ENCODE results near the gene ARHGAP9.
"Not testable (repeated sequence)": the region's sequence is repeated elsewhere in the genome, so short reads cannot be mapped to it uniquely, and the experiment has no call there.

Gene ARHGAP9

DNA sequence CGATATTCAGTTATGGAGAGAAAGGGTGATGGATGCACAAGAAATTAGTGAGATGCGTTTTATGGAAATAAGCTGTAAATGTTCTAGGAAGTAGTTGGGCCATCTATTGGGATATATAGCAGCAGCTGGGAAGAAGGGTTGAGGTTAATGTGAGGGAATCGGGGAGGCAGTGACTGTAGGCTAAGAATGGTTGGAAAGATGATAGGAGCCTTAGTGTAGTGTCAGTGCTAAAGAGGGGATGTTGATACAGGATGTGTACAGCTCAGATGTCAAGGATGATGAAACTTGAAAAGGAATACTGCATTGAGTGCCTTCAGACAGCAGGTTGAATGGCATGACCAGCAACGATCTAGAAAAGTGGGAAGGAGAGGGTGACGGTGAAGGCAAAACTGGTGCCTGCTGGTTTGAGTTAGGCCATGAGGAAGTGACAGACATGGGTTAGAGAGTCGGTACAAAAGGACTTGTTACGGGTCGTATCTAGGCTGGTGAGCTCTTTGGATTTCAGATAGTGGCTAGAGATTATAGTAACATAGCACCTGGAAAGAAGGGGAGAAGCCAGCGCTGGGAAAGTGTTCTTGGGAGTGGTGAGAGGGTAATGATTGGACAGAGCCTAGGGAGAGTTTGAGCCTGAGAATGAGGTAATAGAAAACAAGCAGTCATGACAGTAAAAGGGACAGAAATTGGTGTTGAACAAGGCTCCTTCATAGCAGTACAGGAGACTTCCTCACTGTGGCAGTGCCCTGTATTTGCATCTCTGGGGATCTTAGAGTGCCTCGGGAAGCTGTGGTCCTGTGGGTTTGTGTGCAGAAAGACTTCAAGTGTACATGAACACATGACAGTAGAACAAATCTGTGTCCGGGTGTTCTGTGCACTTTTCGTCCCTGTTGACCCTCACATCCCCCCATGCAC, 17.8 kb upstream of the ARHGAP9 start:
- Histone ChIP-seq H3K27ac (no peak overlapping the region), H3K4me3 (ENCODE audit: low read depth, low read length) (no peak overlapping the region), H3K27me3 (ENCODE audit: insufficient read depth, low read depth, severe bottlenecking) (no peaks in the 10 kb centered on the region), H3K36me3 (peaks cover 81% of the 10 kb centered on the region), H3K9me3 (ENCODE audit: severe bottlenecking) (no peaks in the 10 kb centered on the region)
- TF ChIP-seq, protein P1, sequence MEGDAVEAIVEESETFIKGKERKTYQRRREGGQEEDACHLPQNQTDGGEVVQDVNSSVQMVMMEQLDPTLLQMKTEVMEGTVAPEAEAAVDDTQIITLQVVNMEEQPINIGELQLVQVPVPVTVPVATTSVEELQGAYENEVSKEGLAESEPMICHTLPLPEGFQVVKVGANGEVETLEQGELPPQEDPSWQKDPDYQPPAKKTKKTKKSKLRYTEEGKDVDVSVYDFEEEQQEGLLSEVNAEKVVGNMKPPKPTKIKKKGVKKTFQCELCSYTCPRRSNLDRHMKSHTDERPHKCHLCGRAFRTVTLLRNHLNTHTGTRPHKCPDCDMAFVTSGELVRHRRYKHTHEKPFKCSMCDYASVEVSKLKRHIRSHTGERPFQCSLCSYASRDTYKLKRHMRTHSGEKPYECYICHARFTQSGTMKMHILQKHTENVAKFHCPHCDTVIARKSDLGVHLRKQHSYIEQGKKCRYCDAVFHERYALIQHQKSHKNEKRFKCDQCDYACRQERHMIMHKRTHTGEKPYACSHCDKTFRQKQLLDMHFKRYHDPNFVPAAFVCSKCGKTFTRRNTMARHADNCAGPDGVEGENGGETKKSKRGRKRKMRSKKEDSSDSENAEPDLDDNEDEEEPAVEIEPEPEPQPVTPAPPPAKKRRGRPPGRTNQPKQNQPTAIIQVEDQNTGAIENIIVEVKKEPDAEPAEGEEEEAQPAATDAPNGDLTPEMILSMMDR (IDR thresholded peaks at IDR 0.05; ENCODE audit: low read depth, low read length): no peak
- no peak for DNase-seq

GRCh38 chr12:57496822-57497221, 17.2 kb upstream of the ARHGAP9 start:
- no peaks in the 10 kb centered on the region for H3K9me3 ChIP-seq (ENCODE audit: severe bottlenecking)
- peaks cover 81% of the 10 kb centered on the region for H3K36me3 ChIP-seq
- no peak for DNase-seq
- no peaks in the 10 kb centered on the region for H3K27me3 ChIP-seq (ENCODE audit: insufficient read depth, low read depth, severe bottlenecking)
- TF ChIP-seq, protein P1 (IDR thresholded peaks at IDR 0.05; ENCODE audit: low read depth, low read length): no peak
- H3K4me3 ChIP-seq (ENCODE audit: low read depth, low read length): no peak overlapping the region
- H3K27ac ChIP-seq: no peak overlapping the region

DNA sequence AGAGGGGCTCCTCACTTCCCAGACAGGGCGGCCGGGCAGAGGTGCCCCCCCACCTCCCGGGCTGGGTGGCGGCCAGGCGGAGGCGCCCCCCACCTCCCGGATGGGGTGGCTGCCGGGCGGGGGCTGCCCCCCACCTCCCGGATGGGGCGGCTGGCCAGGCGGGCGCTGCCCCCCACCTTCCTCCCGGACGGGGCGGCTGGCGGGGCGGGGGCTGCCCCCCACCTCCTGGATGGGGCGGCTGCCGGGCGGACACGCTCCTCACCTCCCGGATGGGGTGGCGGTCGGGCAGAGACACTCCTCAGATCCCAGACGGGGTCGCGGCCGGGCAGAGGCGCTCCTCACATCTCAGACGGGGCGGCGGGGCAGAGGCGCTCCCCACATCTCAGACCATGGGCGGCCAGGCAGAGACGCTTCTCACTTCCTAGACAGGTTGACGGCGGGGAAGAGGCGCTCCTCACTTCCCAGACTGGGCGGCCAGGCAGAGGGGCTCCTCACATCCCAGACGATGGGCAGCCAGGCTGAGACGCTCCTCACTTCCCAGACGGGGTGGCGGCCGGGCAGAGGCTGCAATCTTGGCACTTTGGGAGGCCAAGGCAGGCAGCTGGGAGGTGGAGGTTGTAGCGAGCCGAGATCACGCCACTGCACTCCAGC, 15.5 kb upstream of the ARHGAP9 start:
- not testable (repeated sequence) for H3K27ac ChIP-seq; DNase-seq; H3K27me3 ChIP-seq (ENCODE audit: insufficient read depth, low read depth, severe bottlenecking); H3K4me3 ChIP-seq (ENCODE audit: low read depth, low read length); H3K9me3 ChIP-seq (ENCODE audit: severe bottlenecking)
- H3K36me3 ChIP-seq: peaks cover 80% of the 10 kb centered on the region

- Histone ChIP-seq H3K27me3 (ENCODE audit: insufficient read depth, low read depth, severe bottlenecking) (no peaks in the 10 kb centered on the region), H3K9me3 (ENCODE audit: severe bottlenecking) (no peaks in the 10 kb centered on the region), H3K27ac (peak overlapping the region; percentile 30), H3K36me3 (peaks cover 68% of the 10 kb centered on the region), H3K4me3 (ENCODE audit: low read depth, low read length) (no peak overlapping the region)
- TF ChIP-seq, protein P1 (IDR thresholded peaks at IDR 0.05; ENCODE audit: low read depth, low read length): peak; percentile 52
- DNase-seq: no peak
Measured at GRCh38 chr12:57491393-57492280, 12.0 kb upstream of the ARHGAP9 start.

- no peak for DNase-seq
- Histone ChIP-seq H3K27ac (peak overlapping the region; percentile 99), H3K4me3 (ENCODE audit: low read depth, low read length) (no peak overlapping the region), H3K9me3 (ENCODE audit: severe bottlenecking) (no peaks in the 10 kb centered on the region), H3K36me3 (peaks cover 57% of the 10 kb centered on the region), H3K27me3 (ENCODE audit: insufficient read depth, low read depth, severe bottlenecking) (no peaks in the 10 kb centered on the region)
- TF ChIP-seq, protein P1 (IDR thresholded peaks at IDR 0.05; ENCODE audit: low read depth, low read length): no peak
Measured at GRCh38 chr12:57490126-57490525, 10.5 kb upstream of the ARHGAP9 start.

Measured in WERI-Rb-1 (cell line).